Stimulated activated CD4-positive, alpha-beta T cell treated with anti-CD3 and anti-CD28 coated beads, Interleukin-15, amount 100 ng/mL, for 48 hours (primary cell): ENCODE data around the gene CGN.

Experiments
- DNase-seq, 2 donors: peaks; one replicate each; pipeline ENCODE4 v3.0.0-alpha.2; 2020; ENCODE audit warnings: low read depth in 2 of 2

CGN gene

GRCh38 chr1:151549199-151549598, 38.0 kb downstream of the CGN start:
- no peak for DNase-seq

DNA sequence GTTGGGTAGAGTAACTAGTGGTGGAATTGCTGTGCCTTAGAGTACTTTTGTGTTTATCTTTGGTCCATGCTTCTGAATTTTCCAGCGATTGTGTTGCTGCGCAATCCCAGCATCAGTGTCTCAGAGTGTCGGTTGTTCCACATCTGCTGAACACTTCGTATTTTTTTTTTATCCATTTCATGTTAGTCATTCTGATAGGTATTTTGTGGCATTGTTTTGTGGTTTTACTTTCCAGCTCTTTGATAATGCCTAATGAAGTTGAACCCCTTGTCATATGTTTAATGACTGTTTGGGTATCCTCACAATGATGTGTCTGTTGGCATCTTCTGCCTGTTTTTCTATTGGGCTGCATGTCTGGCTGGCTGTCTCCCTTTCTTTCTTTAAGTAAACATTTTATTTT, 42.5 kb downstream of the CGN start:
- DNase-seq: no peak

DNA sequence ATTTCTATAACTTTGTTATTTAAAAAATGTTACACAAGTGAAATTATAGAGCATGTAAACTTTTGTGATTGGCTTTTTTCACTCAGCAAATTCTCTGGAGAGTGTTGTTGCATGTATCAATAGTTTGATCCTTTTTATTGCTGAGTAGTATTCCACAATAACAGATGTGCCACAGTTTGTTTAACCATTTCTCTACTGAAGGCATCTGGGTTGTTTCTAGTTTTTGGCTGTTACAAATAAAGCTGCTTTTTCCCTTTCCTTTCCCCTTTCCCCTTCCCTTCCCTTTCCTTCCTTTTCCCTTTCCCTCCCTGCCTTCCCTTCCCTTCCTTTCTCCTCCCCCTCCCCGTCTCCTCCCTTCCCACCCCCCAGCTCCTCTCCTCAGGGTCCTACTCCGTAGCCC, 44.9 kb downstream of the CGN start:
- DNase-seq: no peak

DNA sequence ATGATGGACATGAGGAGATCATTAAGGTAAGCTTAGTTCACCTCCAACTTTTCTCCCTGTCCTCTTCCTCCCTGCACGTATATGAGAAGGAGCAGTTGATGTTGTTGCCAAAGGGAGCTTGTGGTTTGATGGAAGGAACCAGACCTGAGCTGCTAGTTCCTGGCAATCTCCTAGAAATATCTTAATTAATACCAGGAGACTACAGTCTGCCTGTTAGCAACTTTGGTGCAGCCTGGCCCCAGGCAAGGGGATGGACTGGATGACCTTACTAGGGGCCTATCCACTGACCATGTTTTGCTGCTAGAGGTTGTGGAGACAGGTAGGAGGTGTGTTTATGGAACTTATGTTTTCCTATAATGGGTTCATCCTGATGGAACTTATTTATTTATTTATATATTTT, 51.5 kb downstream of the CGN start:
- no peak for DNase-seq

DNA sequence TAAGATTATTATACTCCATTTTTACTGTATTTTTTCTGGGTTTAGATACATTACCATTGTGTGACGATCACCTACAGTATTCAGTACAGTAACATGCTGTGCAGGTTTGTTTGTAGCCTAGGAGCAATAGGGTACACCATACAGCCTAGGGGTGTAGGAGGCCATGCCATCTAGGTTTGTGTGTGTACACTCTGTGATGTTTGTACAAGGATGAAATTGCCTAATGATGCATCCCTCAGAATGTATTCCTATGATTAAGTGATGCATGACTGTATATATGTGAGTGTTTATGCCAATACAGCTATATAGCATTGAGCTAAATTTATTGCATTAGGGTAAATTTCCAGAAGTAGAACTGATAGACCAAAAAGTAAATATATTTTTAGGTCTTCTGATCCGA, 52.2 kb downstream of the CGN start:
- DNase-seq: no peak

DNA sequence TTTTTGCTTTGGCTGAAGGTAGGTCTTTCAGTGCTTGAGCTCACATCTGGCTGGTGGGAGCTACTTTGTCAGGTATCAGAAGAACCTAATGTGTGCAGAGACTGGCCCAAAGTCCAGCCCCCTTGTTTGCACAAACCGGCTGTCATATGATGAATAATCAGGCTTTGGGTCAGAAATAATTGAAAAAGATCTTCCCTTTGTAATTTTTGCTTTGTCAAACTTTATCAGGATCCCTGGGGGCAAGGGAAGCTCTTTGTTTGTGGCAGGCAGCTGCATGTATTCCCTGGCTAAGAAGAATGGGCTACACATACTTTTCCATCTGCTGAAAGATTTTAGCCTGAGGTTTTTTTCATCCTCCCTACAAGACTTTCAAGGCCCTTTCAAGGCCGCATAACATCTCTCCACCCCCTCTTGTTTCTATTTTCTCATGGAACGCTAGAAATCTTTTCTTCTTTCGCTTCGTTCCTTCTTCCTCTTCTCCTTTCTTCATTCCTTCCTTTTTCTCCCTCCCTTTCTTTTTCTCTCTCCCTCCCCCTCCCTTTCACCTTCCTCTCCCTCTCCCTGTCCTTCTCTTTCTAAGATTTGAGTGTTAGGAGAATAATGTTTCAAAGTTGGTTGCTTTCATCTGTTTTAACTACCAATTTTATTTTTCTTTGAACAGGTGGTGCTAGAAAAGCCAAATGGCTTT, 54.5 kb downstream of the CGN start:
- DNase-seq: no peak

- DNase-seq: no peak
Measured at GRCh38 chr1:151568626-151569088, 57.5 kb downstream of the CGN start.

DNA sequence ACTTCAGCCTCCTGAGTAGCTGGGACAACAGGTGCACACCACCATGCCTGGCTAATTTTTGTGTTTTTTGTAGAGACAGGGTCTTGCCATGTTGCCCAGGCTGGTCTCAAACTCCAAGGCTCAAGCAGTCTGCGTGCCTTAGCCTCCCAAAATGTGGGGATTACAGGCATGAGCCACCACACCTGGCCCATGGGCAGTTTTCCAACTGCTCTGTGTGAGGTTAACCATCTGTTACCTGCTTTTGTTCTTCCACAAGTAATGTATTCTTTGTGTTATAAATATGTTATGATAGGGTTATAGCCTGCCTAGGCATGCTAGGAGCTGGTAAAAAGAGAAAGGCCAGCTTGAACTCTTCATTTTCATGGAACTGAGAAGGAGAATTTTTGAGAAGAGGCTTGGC, 59.6 kb downstream of the CGN start:
- no peak for DNase-seq

DNA sequence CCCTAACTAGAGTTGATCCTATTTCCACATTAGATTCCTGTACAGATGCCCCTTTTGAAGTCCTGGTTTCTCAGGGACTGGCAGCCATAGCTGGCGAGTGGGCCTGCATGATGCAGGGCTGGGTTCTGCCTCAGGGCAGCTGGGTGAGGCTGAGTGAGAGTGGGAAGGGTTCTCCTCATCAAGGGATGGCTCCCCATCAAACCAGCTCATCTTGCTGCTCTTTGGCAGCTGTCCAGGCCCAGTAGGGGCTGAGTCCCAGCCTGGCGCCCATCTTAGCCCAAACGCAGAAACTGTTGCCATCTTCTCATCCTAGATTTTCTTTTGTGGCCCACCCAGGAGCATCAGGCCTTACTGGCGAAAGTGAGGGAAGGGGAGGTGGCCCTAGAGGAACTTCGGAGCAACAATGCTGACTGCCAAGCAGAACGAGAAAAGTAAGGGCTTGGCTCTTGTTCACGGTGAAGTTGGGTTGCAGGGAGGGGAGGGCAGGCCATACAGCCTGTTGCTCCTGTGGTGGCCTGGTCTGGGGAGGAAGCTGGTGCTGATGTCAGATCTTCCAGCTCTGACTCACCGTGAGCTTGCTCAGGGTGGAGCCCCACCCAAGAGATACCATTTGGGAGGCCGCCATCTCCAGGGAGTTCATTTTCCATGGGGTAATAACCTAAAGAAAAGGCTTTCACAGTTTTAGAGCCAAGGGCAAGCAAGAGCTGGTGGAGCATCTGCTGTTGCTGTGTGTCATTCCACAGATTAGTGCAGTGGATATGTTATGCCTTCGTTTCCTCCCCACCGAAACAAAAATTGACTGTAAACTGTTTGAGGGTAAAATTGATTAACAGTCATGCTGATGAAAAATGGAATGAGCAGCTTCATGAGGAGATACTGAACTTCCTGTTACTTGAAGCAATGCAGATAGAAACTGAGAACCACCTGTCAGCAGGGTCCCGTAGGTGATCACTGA, 63.7 kb downstream of the CGN start:
- DNase-seq: peak in 1 of 2 donors; percentile 19

GRCh38 chr1:151577173-151577572, 66.0 kb downstream of the CGN start:
- DNase-seq: no peak

- DNase-seq: no peak
Measured at GRCh38 chr1:151578941-151579340, 67.8 kb downstream of the CGN start.

DNA sequence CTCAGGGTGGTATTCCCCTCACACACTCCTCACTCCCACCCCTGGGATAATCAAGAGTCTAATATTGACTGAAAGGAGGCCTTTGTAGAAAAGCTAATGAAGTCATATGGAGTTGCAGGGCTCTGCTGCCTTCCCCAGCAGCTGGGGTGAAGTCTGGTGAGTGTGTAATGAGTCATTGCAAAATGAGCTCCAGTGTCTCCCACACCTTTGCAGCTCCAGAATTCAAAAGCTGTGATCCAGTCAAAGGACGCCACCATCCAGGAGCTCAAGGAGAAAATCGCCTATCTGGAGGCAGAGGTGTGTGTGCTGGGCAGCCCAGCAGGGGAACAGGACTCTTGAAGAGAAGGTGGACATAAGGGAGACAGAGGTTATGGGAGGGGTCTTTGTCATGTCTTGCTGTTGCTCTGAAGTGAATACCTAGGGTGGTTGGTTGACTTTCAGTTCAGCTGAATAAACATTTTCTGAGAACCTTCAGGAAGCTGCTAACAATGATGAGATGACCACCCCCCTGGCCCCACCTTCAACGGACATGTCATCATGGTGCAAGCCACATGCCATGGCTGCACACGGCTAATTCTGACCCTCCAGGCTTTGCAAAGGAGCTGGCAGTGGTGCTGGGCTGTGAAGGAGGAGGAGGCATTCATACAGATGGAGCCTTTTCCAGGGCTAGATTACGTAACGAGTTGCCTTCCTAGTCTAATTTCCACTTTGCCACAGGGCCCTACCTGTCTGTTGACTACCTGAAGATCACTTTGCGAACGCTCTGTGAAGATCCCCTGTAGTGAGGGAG, 68.4 kb downstream of the CGN start:
- no peak for DNase-seq

GRCh38 chr1:151581451-151581850, 70.3 kb downstream of the CGN start:
- DNase-seq: no peak

DNA sequence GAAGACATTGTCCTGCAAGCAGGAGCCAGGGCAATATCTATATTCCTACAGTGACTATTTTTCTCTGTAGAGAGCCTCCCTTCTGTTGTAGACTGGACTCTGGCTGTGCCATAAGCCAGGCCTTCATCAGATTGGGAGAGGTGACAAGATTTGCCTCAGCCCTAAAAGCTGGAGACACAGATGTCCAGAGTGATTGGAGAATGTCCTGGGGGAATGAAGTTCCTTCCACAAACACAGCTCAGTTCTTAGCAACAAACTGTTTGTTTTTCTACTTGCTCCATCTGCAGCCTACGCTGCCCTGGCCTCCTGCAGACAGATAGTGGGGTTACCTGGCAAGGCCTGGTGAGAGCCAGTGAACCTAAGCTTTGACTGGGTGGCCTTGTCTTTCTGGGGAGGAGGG, 70.7 kb downstream of the CGN start:
- DNase-seq: no peak

DNA sequence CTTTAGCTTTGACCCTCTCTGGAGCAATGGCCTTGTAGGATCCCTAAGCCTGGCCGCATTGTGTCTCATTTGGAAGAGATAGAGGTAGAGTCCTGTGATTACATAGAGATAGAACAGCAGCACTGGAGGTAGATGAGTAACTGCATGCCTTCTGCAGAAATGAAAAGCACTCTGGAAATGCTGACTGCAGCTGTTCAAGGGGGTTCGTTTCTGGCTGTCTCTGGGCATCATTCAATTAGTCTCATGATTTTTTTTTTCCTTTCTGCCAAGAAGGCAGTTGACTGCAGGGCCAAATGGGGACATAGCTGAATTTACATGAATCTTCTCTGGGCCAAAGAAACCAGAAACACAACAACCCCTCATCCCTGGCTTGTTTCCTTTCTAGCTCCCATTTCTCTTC, 72.6 kb downstream of the CGN start:
- no peak for DNase-seq

DNA sequence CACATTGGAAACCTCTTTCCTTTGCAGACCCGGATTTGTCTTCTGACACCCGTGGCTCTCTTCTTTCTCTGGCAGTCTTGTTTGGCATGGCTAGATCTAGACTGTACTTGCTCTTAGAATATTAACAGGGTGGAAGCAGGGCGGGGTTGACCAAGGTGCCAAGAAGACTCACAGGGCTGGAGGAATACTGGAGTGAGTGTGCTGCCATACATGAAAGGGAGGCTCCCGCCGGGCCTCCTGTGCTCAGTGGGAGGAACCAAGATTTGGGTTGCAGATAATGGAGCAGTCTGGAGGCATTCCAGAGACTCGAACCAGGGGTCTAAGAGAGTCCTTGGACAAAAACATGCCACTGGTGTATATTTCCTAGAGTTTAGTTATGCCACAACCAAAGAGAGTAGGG, 73.1 kb downstream of the CGN start:
- DNase-seq: no peak

DNA sequence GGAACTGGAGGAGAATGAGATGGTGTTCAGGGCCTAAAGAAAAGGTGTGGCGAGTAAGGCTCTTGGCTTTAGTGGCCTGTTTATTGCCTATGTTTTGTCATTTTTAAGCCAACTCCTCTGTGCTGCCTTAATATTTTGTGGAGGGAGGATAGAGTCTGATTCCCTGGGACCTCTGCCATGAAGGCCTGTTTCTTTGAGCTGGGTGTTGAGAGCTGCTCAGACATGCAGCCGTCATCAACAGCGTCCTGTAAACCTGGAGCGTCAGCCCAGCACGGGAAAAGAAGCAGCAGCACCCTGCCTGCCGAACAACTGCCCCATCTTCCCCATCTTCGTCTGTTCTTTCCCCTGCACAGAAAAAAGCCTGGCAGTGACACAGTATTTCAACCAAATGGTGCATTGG, 73.6 kb downstream of the CGN start:
- DNase-seq: no peak

GRCh38 chr1:151585622-151586021, 74.4 kb downstream of the CGN start:
- no peak for DNase-seq
